SK-N-SH treated with all-trans-retinoic acid at 6 μM for 48 hours (cell line): ENCODE data around the gene TUBA3E.

Experiments
- ISL1 ChIP-seq: fragments of 250-450 bp; sonication (Bioruptor Pico); IDR thresholded peaks from 2 replicates; pipeline ENCODE4 v2.1.2; 2022; ENCODE audit warnings: mild to moderate bottlenecking, moderate library complexity
- OSR1 ChIP-seq: fragments of 250-450 bp; sonication (Bioruptor Pico); IDR thresholded peaks from 2 replicates; pipeline ENCODE4 v1.8.0; 2022; ENCODE audit warnings: moderate library complexity, mild to moderate bottlenecking, inconsistent platforms
- RARB ChIP-seq: fragments of 250-450 bp; sonication (Bioruptor Pico); IDR thresholded peaks from 2 replicates; pipeline ENCODE4 v1.8.0; 2021; ENCODE audit warnings: mild to moderate bottlenecking, moderate library complexity
- SNAI2 ChIP-seq: fragments of 250-450 bp; sonication (Bioruptor Pico); IDR thresholded peaks from 2 replicates; pipeline ENCODE4 v1.5.0; 2020; ENCODE audit warnings: mild to moderate bottlenecking, moderate library complexity
- TF ChIP-seq, protein P1 (sequence below): fragments of 250-450 bp; sonication (Bioruptor Pico); IDR thresholded peaks from 2 replicates; pipeline ENCODE4 v1.8.0; 2020; ENCODE audit warnings: mild to moderate bottlenecking, moderate library complexity, borderline replicate concordance

DNA sequence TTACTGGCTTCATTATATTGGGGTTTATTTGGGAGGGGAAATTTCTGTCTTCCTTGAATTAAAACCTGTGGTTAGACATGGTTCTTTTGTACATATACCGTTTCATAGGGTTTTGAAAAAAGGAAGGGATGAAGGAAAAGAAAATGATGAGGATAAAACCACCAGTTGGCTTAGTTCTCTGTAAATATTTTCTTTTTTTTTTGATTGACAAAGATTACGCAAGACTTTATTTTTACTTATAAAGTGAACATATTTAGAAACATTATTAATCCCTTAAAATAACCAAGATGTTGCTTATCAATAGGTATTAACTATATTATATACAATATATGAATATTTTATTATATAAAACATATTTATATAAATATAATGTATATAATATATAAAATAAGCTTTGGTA lies 45.1 kb upstream of the TUBA3E start:
- TF ChIP-seq ISL1, result no peak
- TF ChIP-seq SNAI2, result no peak
- TF ChIP-seq, protein P1, sequence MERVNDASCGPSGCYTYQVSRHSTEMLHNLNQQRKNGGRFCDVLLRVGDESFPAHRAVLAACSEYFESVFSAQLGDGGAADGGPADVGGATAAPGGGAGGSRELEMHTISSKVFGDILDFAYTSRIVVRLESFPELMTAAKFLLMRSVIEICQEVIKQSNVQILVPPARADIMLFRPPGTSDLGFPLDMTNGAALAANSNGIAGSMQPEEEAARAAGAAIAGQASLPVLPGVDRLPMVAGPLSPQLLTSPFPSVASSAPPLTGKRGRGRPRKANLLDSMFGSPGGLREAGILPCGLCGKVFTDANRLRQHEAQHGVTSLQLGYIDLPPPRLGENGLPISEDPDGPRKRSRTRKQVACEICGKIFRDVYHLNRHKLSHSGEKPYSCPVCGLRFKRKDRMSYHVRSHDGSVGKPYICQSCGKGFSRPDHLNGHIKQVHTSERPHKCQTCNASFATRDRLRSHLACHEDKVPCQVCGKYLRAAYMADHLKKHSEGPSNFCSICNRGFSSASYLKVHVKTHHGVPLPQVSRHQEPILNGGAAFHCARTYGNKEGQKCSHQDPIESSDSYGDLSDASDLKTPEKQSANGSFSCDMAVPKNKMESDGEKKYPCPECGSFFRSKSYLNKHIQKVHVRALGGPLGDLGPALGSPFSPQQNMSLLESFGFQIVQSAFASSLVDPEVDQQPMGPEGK, result no peak
- TF ChIP-seq OSR1 (CRISPR knock-in tag), result no peak
- TF ChIP-seq RARB (CRISPR knock-in tag), result no peak
